Esophagus squamous epithelium (tissue), 5 donors: ENCODE measurements around the gene ATG2A. TPM values are rescaled to one million over a fixed set of nuclear protein-coding genes. Genes with fewer than 3 reads are reported as not detected.

Experiments used
- DNase-seq: peaks from one replicate; lab custom pipeline; 2025; lab: John Stamatoyannopoulos, UW
- H3K27ac ChIP-seq, 4 donors: fragments of 200-600 bp; sonication (generic); one replicate each; pipeline ENCODE4 v1.5.1; 2016 to 2019; ENCODE audit warnings: mild to moderate bottlenecking in 1 of 4
- H3K27me3 ChIP-seq, 4 donors: fragments of 200-600 bp; sonication (generic); 1 replicate in 3 of 4; 2 replicates in 1 of 4; pipeline versions ENCODE4 v1.5.1 to v1.6.0; 2017 to 2021; ENCODE audit warnings: antibody characterized with exemption in 1 of 4
- H3K36me3 ChIP-seq, 3 donors: fragments of 200-600 bp; sonication (generic); one replicate each; pipeline ENCODE4 v1.5.1; 2016 to 2019
- H3K4me1 ChIP-seq, 3 donors: fragments of 200-600 bp; sonication (generic); one replicate each; pipeline ENCODE4 v1.5.1; 2017 to 2019
- H3K4me3 ChIP-seq, 4 donors: fragments of 200-600 bp; sonication (generic); 1 replicate in 3 of 4; 2 replicates in 1 of 4; pipeline ENCODE4 v1.5.1; 2016 to 2019; ENCODE audit warnings: mild to moderate bottlenecking in 2 of 4, moderate library complexity in 1 of 4
- H3K9me3 ChIP-seq, 3 donors: fragments of 200-600 bp; sonication (generic); one replicate each; pipeline ENCODE4 v1.5.1; 2016 to 2019
- CTCF ChIP-seq, 6 experiments: fragments of 450-650 bp in 4 of 6; fragments of 200-600 bp in 2 of 6; sonication (generic) in 2 of 6; IDR thresholded peaks; one replicate each; pipeline ENCODE4 v1.5.1; 2016 to 2019; ENCODE audit warnings: antibody characterized with exemption in 6 of 6, mild to moderate bottlenecking in 4 of 6, moderate library complexity in 4 of 6
- POLR2A ChIP-seq, 4 donors: fragments of 450-650 bp; IDR thresholded peaks; one replicate each; pipeline ENCODE4 v1.6.1; 2017; ENCODE audit warnings: antibody characterized with exemption in 4 of 4, mild to moderate bottlenecking in 4 of 4, moderate library complexity in 3 of 4
- WGBS, 2 donors: methylation state at CpG; one replicate each; pipeline ENCODE4 v1.1.5; 2018; 5-methylcytosine and 5-hydroxymethylcytosine counted together
- intact Hi-C: fragments of 100-400 bp; cut with DNase I; formaldehyde crosslinking; loops from one replicate; pipeline ENCODE4 v1.15.0; 2022
- total RNA-seq, 4 donors: library from RNA; depleted of rRNA; stranded (reverse); fragments of >200 nt; gene quantifications; one replicate each; pipeline ENCODE4 v1.1.0, GENCODE V29; 2016
- donor health status: DM: yes; HTN: yes; CAD: no.

Gene ATG2A
- total RNA-seq, 4 donors from 2014 or later, result 14.1 to 26.1 (median 19.6) TPM

GRCh38 chr11:64891215-64891848, 25.7 kb downstream of the ATG2A start:
- WGBS, 2 donors, result 86 to 91% methylated on average over 8 to 15 of the region's 25 CpGs
- H3K9me3 ChIP-seq, result no peaks in the 10 kb centered on the region
- H3K36me3 ChIP-seq, result peaks cover 0 to 19% (median 9%) of the 10 kb centered on the region in 3 donors
- TF ChIP-seq CTCF (IDR thresholded peaks at IDR 0.05) (no peak), POLR2A (IDR thresholded peaks at IDR 0.05) (no peak)
- peaks cover 4 to 31% (median 11%) of the 10 kb centered on the region in 3 donors for H3K4me1 ChIP-seq
- intact Hi-C loops, result loop anchor here (5.0 kb wide), 1 partner anchor 44 kb away; no protein-coding TSS in a partner anchor
- no peak overlapping the region for H3K4me3 ChIP-seq
- no peaks in the 10 kb centered on the region for H3K27me3 ChIP-seq
- H3K27ac ChIP-seq, result no peak overlapping the region
- no peak for DNase-seq

- no peak overlapping the region for H3K4me3 ChIP-seq
- no peaks in the 10 kb centered on the region for H3K27me3 ChIP-seq
- DNase-seq, result no peak
- H3K4me1 ChIP-seq, result peaks cover 4 to 36% (median 11%) of the 10 kb centered on the region in 3 donors
- peaks cover 0 to 11% (median 5%) of the 10 kb centered on the region in 3 donors for H3K36me3 ChIP-seq
- intact Hi-C loops, result loop anchor here (5.0 kb wide), 1 partner anchor 43 kb away; no protein-coding TSS in a partner anchor
- no peak overlapping the region for H3K27ac ChIP-seq
- WGBS, 2 donors, result 82 to 100% methylated on average over 3 to 5 of the region's 7 CpGs
- H3K9me3 ChIP-seq, result no peaks in the 10 kb centered on the region
- TF ChIP-seq POLR2A (IDR thresholded peaks at IDR 0.05) (no peak), CTCF (IDR thresholded peaks at IDR 0.05) (no peak)
Measured at GRCh38 chr11:64890522-64890939, 26.5 kb downstream of the ATG2A start.

- WGBS, 2 donors, result 67 to 73% methylated on average over 8 of the region's 9 CpGs
- Histone ChIP-seq H3K36me3 (no peaks in the 10 kb centered on the region), H3K4me1 (peaks cover 4 to 30% (median 11%) of the 10 kb centered on the region in 3 donors), H3K9me3 (no peaks in the 10 kb centered on the region), H3K27me3 (no peaks in the 10 kb centered on the region), H3K27ac (no peak overlapping the region), H3K4me3 (no peak overlapping the region)
- DNase-seq, result no peak
- TF ChIP-seq CTCF (IDR thresholded peaks at IDR 0.05), result no peak
- no peak for TF ChIP-seq POLR2A (IDR thresholded peaks at IDR 0.05)
- intact Hi-C loops, result no loop called here
Measured at GRCh38 chr11:64888729-64889511, 28.1 kb downstream of the ATG2A start.

- Histone ChIP-seq H3K4me1 (peaks cover 4 to 25% (median 11%) of the 10 kb centered on the region in 3 donors), H3K27ac (peak overlapping the region in 2 of 4 donors; percentile 65 to 68), H3K36me3 (no peaks in the 10 kb centered on the region), H3K9me3 (no peaks in the 10 kb centered on the region), H3K27me3 (no peaks in the 10 kb centered on the region), H3K4me3 (peak overlapping the region in 2 of 4 donors; percentile 22 to 50)
- intact Hi-C loops, result no loop called here
- no CpG with 5 or more reads among the region's 8 CpGs for WGBS, 2 donors
- TF ChIP-seq CTCF (IDR thresholded peaks at IDR 0.05), result no peak
- TF ChIP-seq POLR2A (IDR thresholded peaks at IDR 0.05), result no peak
- no peak for DNase-seq
Measured at GRCh38 chr11:64888406-64888728, 28.6 kb downstream of the ATG2A start.
